Sigmoid colon (tissue), 4 donors: ENCODE results near the gene SLC16A11.

Experiments
- CTCF ChIP-seq, 4 experiments: fragments of 450-650 bp in 3 of 4; fragments of 200-600 bp in 1 of 4; IDR thresholded peaks; one replicate each; pipeline ENCODE4 v1.5.1; 2016 to 2019; ENCODE audit warnings: antibody characterized with exemption in 4 of 4, mild to moderate bottlenecking in 3 of 4, moderate library complexity in 2 of 4
- POLR2AphosphoS5 ChIP-seq, 4 donors: sonication (generic); formaldehyde crosslinking; IDR thresholded peaks; one replicate each; pipeline ENCODE4 v1.6.1; 2017; ENCODE audit warnings: antibody characterized with exemption in 4 of 4

GRCh38 chr17:7043182-7043496 is 753 bp downstream of the SLC16A11 start:
- TF ChIP-seq CTCF (IDR thresholded peaks at IDR 0.05) (no peak), POLR2AphosphoS5 (IDR thresholded peaks at IDR 0.05) (no peak)
